Adrenal gland (tissue), 5 donors: Measurements from ENCODE around the gene ARMH3.

Source experiments
- CTCF ChIP-seq, 6 experiments: fragments of 450-650 bp in 4 of 6; fragments of 200-600 bp in 2 of 6; sonication (generic) in 1 of 6; IDR thresholded peaks; 1 replicate in 5 of 6; 2 replicates in 1 of 6; pipeline versions ENCODE4 v1.5.1 to v1.8.0; 2016 to 2021; ENCODE audit warnings: antibody characterized with exemption in 6 of 6, mild to moderate bottlenecking in 2 of 6, moderate library complexity in 1 of 6
- POLR2A ChIP-seq, 2 donors: fragments of 450-650 bp; IDR thresholded peaks; one replicate each; pipeline ENCODE4 v1.6.1; 2017; ENCODE audit warnings: antibody characterized with exemption in 2 of 2, mild to moderate bottlenecking in 2 of 2, moderate library complexity in 1 of 2
- donor health status: DM: no; HTN: no; CAD: no.

DNA sequence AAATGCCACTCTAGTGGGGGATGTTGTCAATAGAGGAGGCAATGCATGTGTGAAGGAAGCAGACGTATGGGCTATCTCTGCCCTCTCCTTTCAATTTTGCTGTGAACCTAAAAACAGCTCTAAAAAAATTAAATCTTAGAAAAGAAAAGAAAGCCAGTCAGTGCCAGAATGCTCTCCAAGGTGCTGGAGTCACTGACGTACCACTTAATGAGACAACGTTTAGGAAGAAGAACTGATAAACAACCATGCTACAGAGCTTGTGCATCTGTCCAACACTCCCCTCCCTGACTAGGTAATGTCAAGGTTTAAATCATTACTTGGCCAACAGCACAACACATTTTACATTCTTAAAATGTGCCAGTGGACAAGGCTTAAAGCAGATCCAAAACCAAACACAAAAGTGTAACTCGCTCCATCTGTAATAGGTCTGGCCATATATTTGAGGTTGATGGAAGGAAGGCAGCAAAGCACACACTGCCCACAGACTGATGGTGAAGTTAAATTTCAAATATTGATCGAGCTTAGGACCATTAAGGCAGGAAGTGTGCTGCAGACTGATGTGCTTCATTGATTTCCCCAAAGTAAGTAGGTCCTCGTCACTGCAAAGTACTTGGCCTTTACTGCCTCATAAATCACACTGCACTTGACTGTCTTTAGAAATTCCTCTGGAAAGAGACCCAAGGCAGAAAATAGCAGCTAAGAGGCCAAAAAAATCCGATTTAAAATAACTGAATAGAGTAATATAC is 15.5 kb downstream of the ARMH3 start:
- no peak for TF ChIP-seq CTCF (IDR thresholded peaks at IDR 0.05)
- no peak for TF ChIP-seq POLR2A (IDR thresholded peaks at IDR 0.05)
